ENCODE data around the gene ABCC4. TPM values are rescaled to one million over a fixed set of nuclear protein-coding genes. Genes with fewer than 3 reads are reported as not detected.

The ABCC4 gene
- total RNA-seq (2014; rRNA removed; shearing (Covaris generic)) (12.2 and 15.0 TPM in 2 replicates), polyA plus RNA-seq (2016; fragmentation: Nextera tagmentation; extraction: Ambion mirVana) (3.7 and 4.3 TPM in 2 replicates)
- long read RNA-seq, partial matches to known transcripts = 1 of 1 reads
- long read RNA-seq, other reads (novel, unspliced or antisense) = 0 of 1 reads

GRCh38 chr13:95301183-95301967, at the start of gene ABCC4:
TSS of gene ABCC4 (minus strand) at chr13:95301451. CDS start at chr13:95301314, 137 bp downstream.
- Histone ChIP-seq H3K27ac (ENCODE audit: low read depth) (no peak within 1 kb of the TSS), H2AFZ (peak within 1 kb of the TSS; percentile 86), H3K79me2 (replicated peaks; ENCODE audit: insufficient read depth) (no peaks in the 10 kb centered on the region; the same call in none of the 2 replicates), H3F3A (replicated peaks; ENCODE audit: low read depth) (no peaks in the 10 kb centered on the region; the same call in 1 of the 2 replicates), H3K4me3 (peak within 1 kb of the TSS; percentile 79), H4K20me1 (replicated peaks; ENCODE audit: insufficient read depth) (no peaks in the 10 kb centered on the region; the same call in 1 of the 2 replicates), H3K4me2 (peak within 1 kb of the TSS; percentile 84), H3K9me2 (ENCODE audit: insufficient read depth) (no peaks in the 10 kb centered on the region), H3K27me3 (ENCODE audit: insufficient read depth) (peaks cover 21% of the 10 kb centered on the region), H3K36me3 (ENCODE audit: insufficient read depth) (no peaks in the 10 kb centered on the region), H3K4me1 (ENCODE audit: insufficient read depth) (0 out of 2 replicates have a peak, but pooled peaks cover 5% of the 10 kb centered on the region)
- H3K36me3 Mint-ChIP-seq (ENCODE audit: low read depth) = peaks cover 7% of the 10 kb centered on the region; the same call in 1 of the 3 replicates
- peaks cover 12% of the 10 kb centered on the region for H3K9me3 Mint-ChIP-seq
- peaks cover 25% of the 10 kb centered on the region for H3K27me3 Mint-ChIP-seq (ENCODE audit: insufficient read depth, low read depth, poor library complexity)
- ATAC-seq = peak; percentile 85
- DNase-seq (ENCODE audit: low spot score) = peak; percentile 84
- H3K4me1 Mint-ChIP-seq = peaks cover 4% of the 10 kb centered on the region; the same call in 1 of the 3 replicates
- H3K27ac Mint-ChIP-seq = no peak within 1 kb of the TSS
- TF ChIP-seq CREB1 (CRISPR knock-in tag; IDR thresholded peaks at IDR 0.05; ENCODE audit: low read depth) (peak; percentile 62), POLR2AphosphoS5 (IDR thresholded peaks at IDR 0.05; ENCODE audit: low read depth) (peak; percentile 26; the same call in 1 of the 2 replicates), ZNF331 (CRISPR knock-in tag; IDR thresholded peaks at IDR 0.05; ENCODE audit: low read depth) (no peak)
- H3K4me3 Mint-ChIP-seq = peak within 1 kb of the TSS; percentile 82

GRCh38 chr13:95349267-95349666, 48.0 kb upstream of the ABCC4 start:
- ATAC-seq = no peak
- Mint-ChIP-seq H3K27me3 (ENCODE audit: insufficient read depth, low read depth, poor library complexity) (peaks cover 2% of the 10 kb centered on the region), H3K36me3 (ENCODE audit: low read depth) (no peaks in the 10 kb centered on the region), H3K9me3 (no peaks in the 10 kb centered on the region), H3K4me3 (no peak overlapping the region), H3K27ac (no peak overlapping the region), H3K4me1 (peaks cover 5% of the 10 kb centered on the region)
- H3K27me3 ChIP-seq (ENCODE audit: insufficient read depth) = no peaks in the 10 kb centered on the region
- no peak overlapping the region for H3K27ac ChIP-seq (ENCODE audit: low read depth)
- H3K4me2 ChIP-seq = no peak overlapping the region
- H3K4me1 ChIP-seq (ENCODE audit: insufficient read depth) = no peaks in the 10 kb centered on the region
- H2AFZ ChIP-seq = no peak overlapping the region
- no peaks in the 10 kb centered on the region for H3K36me3 ChIP-seq (ENCODE audit: insufficient read depth)
- H4K20me1 ChIP-seq (replicated peaks; ENCODE audit: insufficient read depth) = no peaks in the 10 kb centered on the region
- H3K79me2 ChIP-seq (replicated peaks; ENCODE audit: insufficient read depth) = no peaks in the 10 kb centered on the region
- DNase-seq (ENCODE audit: low spot score) = no peak
- H3F3A ChIP-seq (replicated peaks; ENCODE audit: low read depth) = no peaks in the 10 kb centered on the region
- no peak overlapping the region for H3K4me3 ChIP-seq
- 0 out of 2 replicates have a peak, but pooled peaks cover 7% of the 10 kb centered on the region for H3K9me2 ChIP-seq (ENCODE audit: insufficient read depth)
- TF ChIP-seq, protein P1, sequence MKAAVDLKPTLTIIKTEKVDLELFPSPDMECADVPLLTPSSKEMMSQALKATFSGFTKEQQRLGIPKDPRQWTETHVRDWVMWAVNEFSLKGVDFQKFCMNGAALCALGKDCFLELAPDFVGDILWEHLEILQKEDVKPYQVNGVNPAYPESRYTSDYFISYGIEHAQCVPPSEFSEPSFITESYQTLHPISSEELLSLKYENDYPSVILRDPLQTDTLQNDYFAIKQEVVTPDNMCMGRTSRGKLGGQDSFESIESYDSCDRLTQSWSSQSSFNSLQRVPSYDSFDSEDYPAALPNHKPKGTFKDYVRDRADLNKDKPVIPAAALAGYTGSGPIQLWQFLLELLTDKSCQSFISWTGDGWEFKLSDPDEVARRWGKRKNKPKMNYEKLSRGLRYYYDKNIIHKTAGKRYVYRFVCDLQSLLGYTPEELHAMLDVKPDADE (IDR thresholded peaks at IDR 0.05) = no peak
- TF ChIP-seq EZH2phosphoT487 (IDR thresholded peaks at IDR 0.05; ENCODE audit: unreplicated experiment) (no peak), EZH2 (IDR thresholded peaks at IDR 0.05; ENCODE audit: low read depth, unreplicated experiment) (no peak), POLR2AphosphoS5 (IDR thresholded peaks at IDR 0.05; ENCODE audit: low read depth) (no peak), JUNB (IDR thresholded peaks at IDR 0.05; ENCODE audit: unreplicated experiment) (no peak), STAT1 (IDR thresholded peaks at IDR 0.05; ENCODE audit: unreplicated experiment) (no peak), CREB1 (CRISPR knock-in tag; IDR thresholded peaks at IDR 0.05; ENCODE audit: low read depth) (no peak), ZNF114 (CRISPR knock-in tag; IDR thresholded peaks at IDR 0.05) (no peak), ZNF331 (CRISPR knock-in tag; IDR thresholded peaks at IDR 0.05; ENCODE audit: low read depth) (no peak)
- TF ChIP-seq, protein P2, sequence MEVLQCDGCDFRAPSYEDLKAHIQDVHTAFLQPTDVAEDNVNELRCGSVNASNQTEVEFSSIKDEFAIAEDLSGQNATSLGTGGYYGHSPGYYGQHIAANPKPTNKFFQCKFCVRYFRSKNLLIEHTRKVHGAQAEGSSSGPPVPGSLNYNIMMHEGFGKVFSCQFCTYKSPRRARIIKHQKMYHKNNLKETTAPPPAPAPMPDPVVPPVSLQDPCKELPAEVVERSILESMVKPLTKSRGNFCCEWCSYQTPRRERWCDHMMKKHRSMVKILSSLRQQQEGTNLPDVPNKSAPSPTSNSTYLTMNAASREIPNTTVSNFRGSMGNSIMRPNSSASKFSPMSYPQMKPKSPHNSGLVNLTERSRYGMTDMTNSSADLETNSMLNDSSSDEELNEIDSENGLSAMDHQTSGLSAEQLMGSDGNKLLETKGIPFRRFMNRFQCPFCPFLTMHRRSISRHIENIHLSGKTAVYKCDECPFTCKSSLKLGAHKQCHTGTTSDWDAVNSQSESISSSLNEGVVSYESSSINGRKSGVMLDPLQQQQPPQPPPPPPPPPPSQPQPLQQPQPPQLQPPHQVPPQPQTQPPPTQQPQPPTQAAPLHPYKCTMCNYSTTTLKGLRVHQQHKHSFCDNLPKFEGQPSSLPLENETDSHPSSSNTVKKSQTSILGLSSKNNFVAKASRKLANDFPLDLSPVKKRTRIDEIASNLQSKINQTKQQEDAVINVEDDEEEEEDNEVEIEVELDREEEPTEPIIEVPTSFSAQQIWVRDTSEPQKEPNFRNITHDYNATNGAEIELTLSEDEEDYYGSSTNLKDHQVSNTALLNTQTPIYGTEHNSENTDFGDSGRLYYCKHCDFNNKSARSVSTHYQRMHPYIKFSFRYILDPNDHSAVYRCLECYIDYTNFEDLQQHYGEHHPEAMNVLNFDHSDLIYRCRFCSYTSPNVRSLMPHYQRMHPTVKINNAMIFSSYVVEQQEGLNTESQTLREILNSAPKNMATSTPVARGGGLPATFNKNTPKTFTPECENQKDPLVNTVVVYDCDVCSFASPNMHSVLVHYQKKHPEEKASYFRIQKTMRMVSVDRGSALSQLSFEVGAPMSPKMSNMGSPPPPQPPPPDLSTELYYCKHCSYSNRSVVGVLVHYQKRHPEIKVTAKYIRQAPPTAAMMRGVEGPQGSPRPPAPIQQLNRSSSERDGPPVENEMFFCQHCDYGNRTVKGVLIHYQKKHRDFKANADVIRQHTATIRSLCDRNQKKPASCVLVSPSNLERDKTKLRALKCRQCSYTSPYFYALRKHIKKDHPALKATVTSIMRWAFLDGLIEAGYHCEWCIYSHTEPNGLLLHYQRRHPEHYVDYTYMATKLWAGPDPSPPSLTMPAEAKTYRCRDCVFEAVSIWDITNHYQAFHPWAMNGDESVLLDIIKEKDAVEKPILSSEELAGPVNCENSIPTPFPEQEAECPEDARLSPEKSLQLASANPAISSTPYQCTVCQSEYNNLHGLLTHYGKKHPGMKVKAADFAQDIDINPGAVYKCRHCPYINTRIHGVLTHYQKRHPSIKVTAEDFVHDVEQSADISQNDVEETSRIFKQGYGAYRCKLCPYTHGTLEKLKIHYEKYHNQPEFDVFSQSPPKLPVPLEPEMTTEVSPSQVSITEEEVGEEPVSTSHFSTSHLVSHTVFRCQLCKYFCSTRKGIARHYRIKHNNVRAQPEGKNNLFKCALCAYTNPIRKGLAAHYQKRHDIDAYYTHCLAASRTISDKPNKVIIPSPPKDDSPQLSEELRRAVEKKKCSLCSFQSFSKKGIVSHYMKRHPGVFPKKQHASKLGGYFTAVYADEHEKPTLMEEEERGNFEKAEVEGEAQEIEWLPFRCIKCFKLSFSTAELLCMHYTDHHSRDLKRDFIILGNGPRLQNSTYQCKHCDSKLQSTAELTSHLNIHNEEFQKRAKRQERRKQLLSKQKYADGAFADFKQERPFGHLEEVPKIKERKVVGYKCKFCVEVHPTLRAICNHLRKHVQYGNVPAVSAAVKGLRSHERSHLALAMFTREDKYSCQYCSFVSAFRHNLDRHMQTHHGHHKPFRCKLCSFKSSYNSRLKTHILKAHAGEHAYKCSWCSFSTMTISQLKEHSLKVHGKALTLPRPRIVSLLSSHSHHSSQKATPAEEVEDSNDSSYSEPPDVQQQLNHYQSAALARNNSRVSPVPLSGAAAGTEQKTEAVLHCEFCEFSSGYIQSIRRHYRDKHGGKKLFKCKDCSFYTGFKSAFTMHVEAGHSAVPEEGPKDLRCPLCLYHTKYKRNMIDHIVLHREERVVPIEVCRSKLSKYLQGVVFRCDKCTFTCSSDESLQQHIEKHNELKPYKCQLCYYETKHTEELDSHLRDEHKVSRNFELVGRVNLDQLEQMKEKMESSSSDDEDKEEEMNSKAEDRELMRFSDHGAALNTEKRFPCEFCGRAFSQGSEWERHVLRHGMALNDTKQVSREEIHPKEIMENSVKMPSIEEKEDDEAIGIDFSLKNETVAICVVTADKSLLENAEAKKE (CRISPR knock-in tag; IDR thresholded peaks at IDR 0.05) = no peak
- TF ChIP-seq, protein P3, sequence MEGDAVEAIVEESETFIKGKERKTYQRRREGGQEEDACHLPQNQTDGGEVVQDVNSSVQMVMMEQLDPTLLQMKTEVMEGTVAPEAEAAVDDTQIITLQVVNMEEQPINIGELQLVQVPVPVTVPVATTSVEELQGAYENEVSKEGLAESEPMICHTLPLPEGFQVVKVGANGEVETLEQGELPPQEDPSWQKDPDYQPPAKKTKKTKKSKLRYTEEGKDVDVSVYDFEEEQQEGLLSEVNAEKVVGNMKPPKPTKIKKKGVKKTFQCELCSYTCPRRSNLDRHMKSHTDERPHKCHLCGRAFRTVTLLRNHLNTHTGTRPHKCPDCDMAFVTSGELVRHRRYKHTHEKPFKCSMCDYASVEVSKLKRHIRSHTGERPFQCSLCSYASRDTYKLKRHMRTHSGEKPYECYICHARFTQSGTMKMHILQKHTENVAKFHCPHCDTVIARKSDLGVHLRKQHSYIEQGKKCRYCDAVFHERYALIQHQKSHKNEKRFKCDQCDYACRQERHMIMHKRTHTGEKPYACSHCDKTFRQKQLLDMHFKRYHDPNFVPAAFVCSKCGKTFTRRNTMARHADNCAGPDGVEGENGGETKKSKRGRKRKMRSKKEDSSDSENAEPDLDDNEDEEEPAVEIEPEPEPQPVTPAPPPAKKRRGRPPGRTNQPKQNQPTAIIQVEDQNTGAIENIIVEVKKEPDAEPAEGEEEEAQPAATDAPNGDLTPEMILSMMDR (conservative IDR thresholded peaks at IDR 0.05; ENCODE audit: low read depth in 2 of 2) = no peak
